ENCODE data around the gene NUB1. TPM values are rescaled to one million over a fixed set of nuclear protein-coding genes. Genes with fewer than 3 reads are reported as not detected.

Gene NUB1
- polyA plus RNA-seq, 1 donor (not counting 4 experiments of a cell fraction or from before 2014, with no cell fraction given), result 34.6 TPM

DNA sequence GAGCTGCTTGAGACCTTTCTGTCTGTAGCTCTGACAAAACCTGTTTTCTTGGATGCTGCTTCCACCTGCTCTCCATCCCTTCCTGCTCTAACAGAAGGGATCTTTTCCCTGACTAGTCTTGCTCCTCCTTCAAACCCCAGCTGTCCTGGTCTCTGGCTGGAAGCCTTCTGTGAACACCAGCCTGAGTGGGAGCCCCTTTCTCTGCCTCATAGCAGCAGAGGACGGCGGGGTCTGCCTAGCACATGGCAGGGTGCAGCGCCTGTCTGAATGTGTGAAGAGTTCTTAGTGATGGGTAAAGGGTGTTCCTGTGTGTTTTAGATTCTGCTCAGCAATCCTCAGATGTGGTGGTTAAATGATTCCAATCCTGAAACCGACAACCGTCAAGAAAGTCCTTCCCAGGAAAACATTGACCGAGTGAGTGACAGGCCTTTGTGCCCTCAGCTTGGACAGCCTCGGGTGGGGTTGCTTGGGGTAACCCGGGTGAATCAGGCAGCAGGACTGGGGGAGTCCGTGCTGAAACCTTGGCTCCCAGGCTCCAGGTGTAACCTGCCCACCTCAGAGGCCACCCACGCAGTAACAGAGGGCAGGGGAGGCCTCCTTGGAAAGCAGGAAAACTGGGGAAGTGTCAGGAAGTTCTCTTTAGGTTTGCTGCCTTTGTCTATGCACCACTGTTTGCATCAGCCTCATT is 34.1 kb downstream of the NUB1 start:
- Histone ChIP-seq H4K20me1 (ENCODE audit: control insufficient read depth, extremely low read depth, insufficient read depth, low read length) (no peaks in the 10 kb centered on the region), H3K9me1 (ENCODE audit: control insufficient read depth, extremely low read depth, insufficient read depth, low read length) (no peaks in the 10 kb centered on the region), H3K27ac (ENCODE audit: control insufficient read depth, insufficient read depth, low read length) (no peak overlapping the region), H3K4me3 (ENCODE audit: control insufficient read depth in 2 of 3, extremely low read depth in 1 of 3, insufficient read depth in 2 of 3, low read depth in 1 of 3, low read length in 3 of 3) (no peak overlapping the region), H3K36me3 (ENCODE audit: control insufficient read depth in 2 of 2, extremely low read depth in 1 of 2, insufficient read depth in 2 of 2, low read length in 2 of 2) (peaks cover 3 to 24% of the 10 kb centered on the region in 2 experiments), H3K9me3 (ENCODE audit: control insufficient read depth, low read depth, low read length) (no peaks in the 10 kb centered on the region), H2AFZ (ENCODE audit: control insufficient read depth, low read length) (no peak overlapping the region), H3K9ac (ENCODE audit: control insufficient read depth, extremely low read depth, insufficient read depth, low read length) (no peak overlapping the region), H3K27me3 (ENCODE audit: control insufficient read depth, extremely low read depth, insufficient read depth, low read length) (peaks cover 1% of the 10 kb centered on the region), H3K4me1 (ENCODE audit: control insufficient read depth, extremely low read depth, insufficient read depth, low read length) (no peaks in the 10 kb centered on the region), H3K4me2 (ENCODE audit: control insufficient read depth, extremely low read depth, insufficient read depth, low read depth, low read length) (no peak overlapping the region), H3K79me2 (ENCODE audit: control insufficient read depth, insufficient read depth, low read length) (no peaks in the 10 kb centered on the region)
- dilution Hi-C loops (cut with MboI; ENCODE audit: extremely low pct_ligation_motif_present, low sequenced_read_pairs), result no loop called here
- no peak for DNase-seq (ENCODE audit: low read depth, low spot score)
- TF ChIP-seq EZH2 (IDR thresholded peaks at IDR 0.05; ENCODE audit: low read length), result no peak
- TF ChIP-seq, protein P1, sequence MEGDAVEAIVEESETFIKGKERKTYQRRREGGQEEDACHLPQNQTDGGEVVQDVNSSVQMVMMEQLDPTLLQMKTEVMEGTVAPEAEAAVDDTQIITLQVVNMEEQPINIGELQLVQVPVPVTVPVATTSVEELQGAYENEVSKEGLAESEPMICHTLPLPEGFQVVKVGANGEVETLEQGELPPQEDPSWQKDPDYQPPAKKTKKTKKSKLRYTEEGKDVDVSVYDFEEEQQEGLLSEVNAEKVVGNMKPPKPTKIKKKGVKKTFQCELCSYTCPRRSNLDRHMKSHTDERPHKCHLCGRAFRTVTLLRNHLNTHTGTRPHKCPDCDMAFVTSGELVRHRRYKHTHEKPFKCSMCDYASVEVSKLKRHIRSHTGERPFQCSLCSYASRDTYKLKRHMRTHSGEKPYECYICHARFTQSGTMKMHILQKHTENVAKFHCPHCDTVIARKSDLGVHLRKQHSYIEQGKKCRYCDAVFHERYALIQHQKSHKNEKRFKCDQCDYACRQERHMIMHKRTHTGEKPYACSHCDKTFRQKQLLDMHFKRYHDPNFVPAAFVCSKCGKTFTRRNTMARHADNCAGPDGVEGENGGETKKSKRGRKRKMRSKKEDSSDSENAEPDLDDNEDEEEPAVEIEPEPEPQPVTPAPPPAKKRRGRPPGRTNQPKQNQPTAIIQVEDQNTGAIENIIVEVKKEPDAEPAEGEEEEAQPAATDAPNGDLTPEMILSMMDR (optimal IDR thresholded peaks at IDR 0.05 in 1 of 3, IDR thresholded peaks at IDR 0.05 in 1 of 3, conservative IDR thresholded peaks at IDR 0.05 in 1 of 3; ENCODE audit: extremely low read depth in 1 of 3, insufficient read depth in 2 of 3, low read length in 3 of 3), result no peak
- FAIRE-seq, result no peak

DNA sequence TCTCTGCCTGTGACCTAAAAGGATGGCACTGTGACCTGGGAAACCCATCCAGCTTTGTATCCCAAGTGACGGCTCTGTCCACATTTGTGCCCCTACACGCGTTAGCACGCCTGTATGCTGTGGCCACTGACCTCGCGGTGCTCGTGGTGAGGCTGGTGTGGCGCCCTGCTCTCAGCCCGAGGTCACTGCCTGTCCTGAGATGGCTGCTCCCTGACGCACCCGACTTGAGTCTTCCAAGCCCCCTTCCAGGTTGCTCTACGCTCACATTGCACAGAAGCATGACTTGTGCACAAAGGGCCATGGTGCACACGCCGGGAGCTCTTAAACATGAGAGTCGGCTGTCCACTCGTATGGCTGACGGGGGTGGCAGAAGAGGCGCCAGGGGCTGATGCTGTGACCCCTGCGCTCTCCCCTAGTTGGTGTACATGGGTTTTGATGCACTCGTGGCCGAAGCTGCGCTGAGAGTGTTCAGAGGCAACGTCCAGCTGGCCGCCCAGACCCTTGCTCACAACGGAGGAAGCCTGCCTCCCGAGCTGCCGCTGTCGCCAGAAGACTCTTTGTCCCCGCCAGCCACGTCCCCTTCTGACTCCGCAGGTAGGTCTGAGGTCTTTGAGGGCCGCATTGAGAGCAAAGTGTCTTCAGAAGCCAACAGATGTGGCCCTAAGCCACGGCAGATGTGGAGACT is 34.7 kb downstream of the NUB1 start:
- Histone ChIP-seq H3K4me2 (ENCODE audit: control insufficient read depth, extremely low read depth, insufficient read depth, low read depth, low read length) (no peak overlapping the region), H3K27ac (ENCODE audit: control insufficient read depth, insufficient read depth, low read length) (no peak overlapping the region), H3K4me1 (ENCODE audit: control insufficient read depth, extremely low read depth, insufficient read depth, low read length) (no peaks in the 10 kb centered on the region), H3K9ac (ENCODE audit: control insufficient read depth, extremely low read depth, insufficient read depth, low read length) (no peak overlapping the region), H2AFZ (ENCODE audit: control insufficient read depth, low read length) (no peak overlapping the region), H4K20me1 (ENCODE audit: control insufficient read depth, extremely low read depth, insufficient read depth, low read length) (no peaks in the 10 kb centered on the region), H3K9me1 (ENCODE audit: control insufficient read depth, extremely low read depth, insufficient read depth, low read length) (no peaks in the 10 kb centered on the region), H3K4me3 (ENCODE audit: control insufficient read depth in 2 of 3, extremely low read depth in 1 of 3, insufficient read depth in 2 of 3, low read depth in 1 of 3, low read length in 3 of 3) (no peak overlapping the region), H3K79me2 (ENCODE audit: control insufficient read depth, insufficient read depth, low read length) (no peaks in the 10 kb centered on the region), H3K36me3 (ENCODE audit: control insufficient read depth in 2 of 2, extremely low read depth in 1 of 2, insufficient read depth in 2 of 2, low read length in 2 of 2) (peaks cover 3 to 23% of the 10 kb centered on the region in 2 experiments), H3K27me3 (ENCODE audit: control insufficient read depth, extremely low read depth, insufficient read depth, low read length) (peaks cover 8% of the 10 kb centered on the region), H3K9me3 (ENCODE audit: control insufficient read depth, low read depth, low read length) (no peaks in the 10 kb centered on the region)
- FAIRE-seq (no peak), DNase-seq (ENCODE audit: low read depth, low spot score) (no peak)
- TF ChIP-seq, protein P1 (optimal IDR thresholded peaks at IDR 0.05 in 1 of 3, IDR thresholded peaks at IDR 0.05 in 1 of 3, conservative IDR thresholded peaks at IDR 0.05 in 1 of 3; ENCODE audit: extremely low read depth in 1 of 3, insufficient read depth in 2 of 3, low read length in 3 of 3), result no peak
- no peak for TF ChIP-seq EZH2 (IDR thresholded peaks at IDR 0.05; ENCODE audit: low read length)
- dilution Hi-C loops (cut with MboI; ENCODE audit: extremely low pct_ligation_motif_present, low sequenced_read_pairs), result no loop called here
